HG03025 (cell line): Measurements from ENCODE around the gene CHRNB1.

Source experiments
- ATAC-seq: cut with Tn5 transposase; IDR thresholded peaks from one replicate; pipeline ENCODE4 v1.9.1; 2021; ENCODE audit warnings: mild to moderate bottlenecking, moderate library complexity; ENCODE audit not compliant: unreplicated experiment, low FRiP score

Gene CHRNB1

DNA sequence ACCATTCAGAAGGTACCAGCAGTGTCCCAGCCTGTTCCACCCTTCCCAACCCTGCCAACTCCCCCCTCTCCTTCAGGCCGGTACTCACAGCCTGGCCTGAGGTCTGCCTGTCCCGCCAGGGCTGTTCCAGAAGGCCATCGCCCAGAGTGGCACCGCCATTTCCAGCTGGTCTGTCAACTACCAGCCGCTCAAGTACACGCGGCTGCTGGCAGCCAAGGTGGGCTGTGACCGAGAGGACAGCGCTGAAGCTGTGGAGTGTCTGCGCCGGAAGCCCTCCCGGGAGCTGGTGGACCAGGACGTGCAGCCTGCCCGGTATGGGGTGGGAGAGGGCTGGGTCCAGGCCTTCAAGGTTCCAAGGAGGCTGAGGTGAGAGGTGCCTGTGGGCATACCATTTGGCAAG lies 30.0 kb upstream of the CHRNB1 start:
- no peak for ATAC-seq

DNA sequence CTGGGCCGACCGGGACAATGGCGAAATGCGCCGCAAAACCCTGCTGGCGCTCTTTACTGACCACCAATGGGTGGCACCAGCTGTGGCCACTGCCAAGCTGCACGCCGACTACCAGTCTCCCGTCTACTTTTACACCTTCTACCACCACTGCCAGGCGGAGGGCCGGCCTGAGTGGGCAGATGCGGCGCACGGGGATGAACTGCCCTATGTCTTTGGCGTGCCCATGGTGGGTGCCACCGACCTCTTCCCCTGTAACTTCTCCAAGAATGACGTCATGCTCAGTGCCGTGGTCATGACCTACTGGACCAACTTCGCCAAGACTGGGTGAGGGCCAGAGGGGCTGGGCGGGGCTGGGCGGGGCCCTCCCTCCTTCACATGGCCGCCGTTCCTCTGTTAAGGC lies 29.1 kb upstream of the CHRNB1 start:
- ATAC-seq, result no peak

DNA sequence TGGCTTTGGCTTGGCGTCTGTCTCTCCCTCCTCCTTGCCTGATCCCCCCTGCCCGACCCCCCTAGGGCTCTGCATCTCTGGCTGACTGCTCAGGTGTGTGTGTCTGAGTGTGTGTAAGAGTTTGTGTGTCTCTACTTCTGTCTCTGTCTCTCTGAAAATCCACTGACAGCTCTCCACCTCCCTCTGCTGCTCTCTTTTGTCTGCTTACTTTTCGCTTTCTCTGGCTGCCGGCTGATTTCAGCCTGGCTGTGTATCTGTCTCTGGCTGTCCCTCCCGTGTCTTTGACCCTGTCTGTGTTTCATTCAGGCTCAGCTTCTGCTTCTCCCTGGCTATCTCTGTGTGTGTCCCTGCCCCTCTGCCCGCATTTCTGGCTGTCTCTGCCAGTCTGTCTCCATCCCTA lies 28.5 kb upstream of the CHRNB1 start:
- ATAC-seq, result no peak

DNA sequence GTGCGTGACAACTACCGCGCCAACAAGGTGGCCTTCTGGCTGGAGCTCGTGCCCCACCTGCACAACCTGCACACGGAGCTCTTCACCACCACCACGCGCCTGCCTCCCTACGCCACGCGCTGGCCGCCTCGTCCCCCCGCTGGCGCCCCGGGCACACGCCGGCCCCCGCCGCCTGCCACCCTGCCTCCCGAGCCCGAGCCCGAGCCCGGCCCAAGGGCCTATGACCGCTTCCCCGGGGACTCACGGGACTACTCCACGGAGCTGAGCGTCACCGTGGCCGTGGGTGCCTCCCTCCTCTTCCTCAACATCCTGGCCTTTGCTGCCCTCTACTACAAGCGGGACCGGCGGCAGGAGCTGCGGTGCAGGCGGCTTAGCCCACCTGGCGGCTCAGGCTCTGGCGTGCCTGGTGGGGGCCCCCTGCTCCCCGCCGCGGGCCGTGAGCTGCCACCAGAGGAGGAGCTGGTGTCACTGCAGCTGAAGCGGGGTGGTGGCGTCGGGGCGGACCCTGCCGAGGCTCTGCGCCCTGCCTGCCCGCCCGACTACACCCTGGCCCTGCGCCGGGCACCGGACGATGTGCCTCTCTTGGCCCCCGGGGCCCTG lies 27.7 kb upstream of the CHRNB1 start:
- ATAC-seq, result no peak

DNA sequence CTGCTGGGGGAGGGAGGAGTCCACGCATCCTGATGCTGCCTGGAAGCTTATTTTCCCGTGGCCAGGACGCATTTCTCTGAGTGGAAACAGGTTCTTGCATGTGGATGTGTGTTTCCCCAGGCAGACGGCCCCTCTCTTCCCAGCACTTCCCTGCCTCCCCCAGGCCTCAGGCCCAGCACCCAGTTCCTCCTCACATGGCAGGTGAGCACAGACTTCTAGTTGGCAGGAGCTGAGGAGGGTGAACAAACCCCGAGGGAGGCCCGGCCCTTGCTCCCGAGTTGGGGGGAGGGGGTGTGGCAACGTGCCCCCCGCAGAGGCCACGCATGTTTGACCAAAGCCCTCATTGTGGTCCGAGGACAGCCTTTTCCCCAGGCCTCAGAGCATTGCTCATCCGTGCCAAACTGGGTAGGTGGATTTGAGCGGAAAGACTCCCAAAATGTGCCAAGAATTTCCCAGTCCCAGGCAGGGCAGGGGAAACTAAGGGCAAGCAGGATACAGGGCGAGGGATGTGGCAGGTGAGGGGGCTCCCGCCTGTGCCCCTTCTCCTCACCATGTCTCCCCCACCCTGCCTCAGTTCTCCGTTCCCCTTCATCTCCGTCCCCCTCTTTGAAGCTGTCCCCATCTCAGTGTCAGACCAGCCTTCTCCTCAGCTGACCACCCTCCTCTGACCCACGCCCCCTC lies 26.2 kb upstream of the CHRNB1 start:
- no peak for ATAC-seq

DNA sequence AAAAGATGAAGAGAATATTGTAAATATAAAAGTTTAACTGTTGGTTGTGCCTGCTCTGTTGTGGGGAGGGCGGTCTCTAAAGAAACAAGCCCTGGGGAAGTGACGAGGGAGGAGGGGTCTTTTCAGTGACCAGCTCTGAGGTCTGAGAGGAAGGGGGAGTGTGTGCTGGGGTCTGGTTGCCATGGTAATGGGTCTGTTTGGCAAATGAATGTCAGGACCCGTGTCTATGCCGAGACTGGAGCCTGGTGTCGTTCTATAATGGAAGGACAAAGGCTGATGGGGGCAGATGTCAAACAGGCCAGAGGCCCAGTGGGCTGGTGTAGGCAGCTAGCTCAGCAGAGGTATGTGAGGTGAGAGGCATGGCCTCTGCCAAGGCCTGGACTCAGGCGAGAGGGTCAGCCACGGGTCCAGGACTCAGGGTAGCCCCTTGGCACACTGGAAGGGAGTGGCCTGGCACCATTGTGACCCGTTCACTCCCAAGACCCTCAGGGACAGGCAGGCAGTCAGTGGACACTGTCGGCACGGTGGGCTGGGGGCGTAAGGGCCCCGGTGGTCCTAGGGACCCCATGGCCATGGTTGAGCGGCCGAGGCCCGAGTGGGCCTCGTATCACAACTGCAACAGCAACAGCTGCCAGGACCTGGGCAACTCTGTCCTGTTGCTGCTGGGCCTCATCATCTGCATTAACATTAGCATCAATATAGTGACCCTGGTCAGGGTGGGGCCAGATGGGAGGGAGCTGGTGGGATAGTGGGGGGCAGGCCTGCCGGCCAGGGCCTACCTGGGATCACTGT lies 24.8 kb upstream of the CHRNB1 start, which contains the start of gene SPEM1:
TSS of gene SPEM1 (plus strand) at position 506 of the 792 bp plus-strand sequence. CDS start at position 567, 61 bp downstream.
- no peak for ATAC-seq

DNA sequence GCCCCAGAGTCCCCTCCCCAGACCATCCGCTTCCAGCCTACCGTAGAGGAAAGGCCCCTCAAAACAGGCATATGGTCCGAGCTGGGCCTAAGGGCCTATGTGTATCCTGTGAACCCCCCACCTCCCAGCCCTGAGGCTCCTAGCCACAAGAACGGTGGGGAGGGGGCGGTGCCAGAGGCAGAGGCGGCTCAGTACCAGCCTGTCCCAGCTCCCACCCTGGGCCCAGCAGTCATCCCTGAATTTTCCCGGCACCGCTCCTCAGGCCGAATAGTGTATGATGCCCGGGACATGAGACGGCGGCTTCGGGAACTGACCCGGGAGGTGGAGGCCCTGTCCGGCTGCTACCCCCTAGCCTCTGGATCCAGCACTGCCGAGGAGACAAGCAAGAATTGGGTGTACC lies 23.7 kb upstream of the CHRNB1 start:
- ATAC-seq, result no peak

DNA sequence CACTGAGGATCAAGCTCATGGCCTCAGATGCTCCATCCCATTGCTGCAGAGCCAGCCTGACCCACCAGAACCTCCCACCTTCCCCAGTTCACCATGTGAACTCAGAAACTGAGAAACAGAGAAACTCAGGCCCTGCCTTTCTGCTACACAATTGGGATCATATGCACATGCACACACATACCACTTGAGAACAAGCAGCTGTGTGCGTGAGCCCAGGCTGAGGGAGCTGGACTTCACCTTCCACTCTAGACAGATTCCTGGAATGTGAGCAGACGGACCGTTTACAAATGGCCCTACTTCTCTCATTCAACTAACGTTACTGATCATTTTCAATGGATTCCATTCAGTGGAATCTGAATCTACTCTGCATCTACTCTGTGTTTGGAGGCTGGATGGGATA lies 21.2 kb upstream of the CHRNB1 start:
- no peak for ATAC-seq

DNA sequence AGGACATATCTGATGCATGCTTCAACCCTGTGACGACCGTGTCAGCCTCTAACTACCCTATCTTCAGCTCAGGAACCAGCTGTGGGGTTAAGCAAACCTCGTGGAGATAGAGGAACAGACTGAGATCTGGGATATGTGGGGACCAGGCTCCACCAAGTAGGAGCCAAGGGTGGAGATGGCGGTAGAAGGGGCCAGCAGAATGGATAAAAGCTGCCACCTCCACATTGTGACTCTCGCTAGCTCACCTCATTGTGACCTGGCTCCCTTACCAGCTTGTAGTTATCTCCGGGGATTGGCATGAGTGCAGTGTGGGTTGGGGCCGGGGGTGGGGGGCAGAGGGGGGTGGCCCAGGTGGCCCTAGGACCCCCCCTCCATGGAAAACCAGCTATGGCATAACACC lies 19.5 kb upstream of the CHRNB1 start, which contains the start of gene SPEM2:
TSS of gene SPEM2 (plus strand) at position 301 of the 400 bp plus-strand sequence. CDS start at position 374, 73 bp downstream.
- no peak for ATAC-seq

DNA sequence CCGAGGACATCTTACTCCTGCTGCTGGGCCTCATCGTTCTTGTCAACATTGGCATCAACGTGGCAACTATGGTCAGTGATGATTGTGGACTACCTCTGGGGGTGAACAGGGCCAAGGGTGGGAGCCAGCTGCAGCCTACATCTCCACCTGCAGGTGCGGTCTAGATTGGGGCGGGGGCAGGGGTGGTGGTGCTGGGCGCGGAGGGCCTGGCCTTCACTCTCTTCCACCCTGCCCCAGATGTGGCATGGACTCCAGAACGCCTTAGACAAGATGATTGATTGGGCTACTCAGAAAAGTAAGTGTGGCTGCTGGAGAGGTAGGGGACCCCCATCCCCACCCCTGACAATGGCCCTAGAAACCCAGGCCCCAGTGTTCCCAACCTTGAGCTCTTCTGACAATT lies 19.1 kb upstream of the CHRNB1 start:
- ATAC-seq, result no peak

DNA sequence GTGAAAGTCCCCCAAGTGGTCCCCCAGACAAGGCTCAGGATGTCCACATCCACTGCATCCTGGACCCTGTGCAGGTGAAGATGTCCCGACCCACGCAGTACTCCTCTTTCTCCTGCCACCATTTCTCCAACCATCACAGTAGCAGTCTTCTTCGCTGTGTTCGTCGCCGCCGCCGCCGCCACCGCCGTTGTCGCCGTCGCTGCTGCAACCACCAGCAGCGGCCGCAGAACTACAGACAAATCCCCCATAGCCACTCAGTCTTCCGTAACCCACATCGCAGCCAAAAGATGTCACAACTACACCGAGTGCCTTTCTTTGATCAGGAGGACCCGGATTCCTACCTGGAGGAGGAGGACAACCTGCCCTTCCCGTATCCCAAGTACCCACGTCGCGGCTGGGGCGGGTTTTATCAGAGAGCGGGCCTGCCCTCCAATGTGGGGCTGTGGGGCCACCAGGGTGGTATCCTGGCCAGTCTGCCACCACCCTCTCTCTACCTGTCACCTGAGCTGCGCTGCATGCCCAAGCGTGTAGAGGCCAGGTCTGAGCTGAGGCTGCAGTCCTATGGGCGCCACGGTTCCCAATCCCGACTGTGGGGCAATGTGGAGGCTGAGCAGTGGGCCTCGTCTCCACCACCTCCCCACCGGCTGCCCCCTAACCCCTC lies 18.5 kb upstream of the CHRNB1 start:
- no peak for ATAC-seq

DNA sequence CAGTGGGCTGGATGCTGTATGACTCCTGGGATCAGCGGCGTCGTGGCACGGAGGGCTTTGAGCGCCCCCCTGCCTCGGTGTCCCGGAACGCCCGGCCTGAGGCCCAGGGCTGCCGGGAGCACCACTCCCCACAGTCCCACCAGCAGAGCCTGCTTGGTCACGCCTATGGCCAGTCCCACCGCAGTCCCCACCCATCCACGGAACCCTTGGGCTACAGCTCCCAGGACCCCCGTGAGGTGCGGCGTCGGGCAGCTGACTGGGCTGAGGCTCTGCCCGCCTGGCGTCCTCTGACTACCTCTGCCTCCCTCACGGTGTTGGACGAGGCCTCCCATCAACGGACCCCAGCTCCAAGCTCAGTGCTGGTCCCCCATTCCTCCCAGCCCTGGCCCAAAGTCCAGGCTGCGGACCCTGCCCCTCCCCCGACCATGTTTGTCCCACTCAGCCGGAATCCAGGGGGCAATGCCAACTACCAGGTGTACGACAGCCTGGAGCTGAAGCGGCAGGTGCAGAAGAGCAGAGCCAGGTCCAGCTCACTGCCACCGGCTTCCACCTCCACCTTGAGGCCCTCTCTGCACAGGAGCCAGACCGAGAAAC lies 17.9 kb upstream of the CHRNB1 start:
- ATAC-seq, result no peak

DNA sequence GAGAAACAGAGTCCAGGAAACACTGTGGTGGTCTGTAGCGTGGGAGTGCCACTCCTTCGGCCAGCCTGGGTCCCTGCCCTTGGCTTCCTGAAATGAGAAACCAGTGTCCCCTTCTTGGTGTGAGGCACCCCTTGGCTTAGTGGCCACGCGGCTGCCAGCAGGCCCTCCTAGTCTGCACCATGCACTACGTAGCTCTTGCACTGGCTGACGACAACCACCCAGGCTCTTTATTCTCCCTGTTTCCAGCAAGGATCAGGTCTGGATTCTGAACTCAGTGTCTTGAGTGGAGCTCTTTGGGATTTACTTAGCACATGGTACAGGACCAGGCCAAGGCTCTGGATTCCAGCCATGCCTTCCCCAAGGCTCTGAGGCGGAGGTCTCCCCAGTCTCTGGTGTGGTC lies 17.3 kb upstream of the CHRNB1 start:
- no peak for ATAC-seq

DNA sequence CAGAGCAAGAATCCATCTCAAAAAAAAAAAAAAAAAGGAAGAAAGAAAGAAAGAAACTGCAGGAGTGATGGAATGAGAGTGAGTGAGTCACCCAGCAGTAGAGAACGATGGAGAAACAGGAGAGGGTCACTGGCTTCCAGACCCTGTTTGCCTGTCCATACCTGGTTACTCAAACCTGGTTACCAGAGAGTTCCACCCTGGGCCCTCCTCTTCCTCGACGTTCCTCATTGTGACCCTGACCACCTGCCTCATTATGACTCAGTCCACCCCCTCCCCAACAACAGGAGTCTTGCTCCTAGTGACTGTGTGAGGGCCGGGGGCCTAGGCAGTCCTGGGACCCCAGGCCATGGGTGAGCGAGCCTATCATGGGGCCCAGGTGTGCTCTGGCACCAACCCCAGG lies 16.3 kb upstream of the CHRNB1 start, which contains the start of gene SPEM3:
TSS of gene SPEM3 (plus strand) at position 301 of the 400 bp plus-strand sequence. CDS start at position 347, 46 bp downstream.
- no peak for ATAC-seq

DNA sequence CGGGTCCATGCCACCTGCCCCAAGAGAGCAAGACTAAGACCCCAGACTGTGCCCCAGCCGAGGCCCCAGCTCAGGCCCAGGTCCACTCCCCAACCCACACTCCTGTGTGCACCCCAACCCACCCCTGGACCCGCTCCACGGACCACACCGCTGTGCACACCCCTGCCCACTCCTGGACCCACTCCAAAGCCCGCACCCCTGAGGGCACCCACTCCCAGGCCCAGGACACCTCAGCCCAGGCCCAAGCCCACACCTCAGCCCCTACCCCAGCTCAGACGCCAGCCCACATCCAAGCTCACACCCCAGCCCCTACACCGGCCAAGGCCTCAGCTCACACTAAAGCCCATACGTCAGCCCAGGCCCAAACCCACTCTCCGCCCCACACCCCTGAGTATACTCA lies 15.1 kb upstream of the CHRNB1 start:
- no peak for ATAC-seq

DNA sequence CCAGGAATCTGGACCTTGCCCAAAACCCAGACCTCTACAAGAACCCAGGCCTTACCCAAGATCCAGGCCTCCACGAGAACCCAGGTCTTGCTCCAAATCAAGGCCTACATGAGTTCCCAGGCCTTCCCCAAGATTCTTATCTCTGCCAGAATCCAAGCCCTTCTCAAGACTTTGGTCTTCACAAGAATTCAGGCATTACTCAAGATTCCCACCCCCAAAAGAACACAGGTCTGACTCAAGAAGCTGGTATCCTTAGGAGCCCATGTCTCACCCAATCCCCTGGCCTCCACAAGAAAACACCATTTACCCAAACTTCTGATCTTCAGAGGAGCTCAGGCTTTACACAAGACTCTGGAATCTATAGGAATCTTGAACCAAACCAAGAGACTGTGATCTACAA lies 13.6 kb upstream of the CHRNB1 start:
- ATAC-seq, result no peak

DNA sequence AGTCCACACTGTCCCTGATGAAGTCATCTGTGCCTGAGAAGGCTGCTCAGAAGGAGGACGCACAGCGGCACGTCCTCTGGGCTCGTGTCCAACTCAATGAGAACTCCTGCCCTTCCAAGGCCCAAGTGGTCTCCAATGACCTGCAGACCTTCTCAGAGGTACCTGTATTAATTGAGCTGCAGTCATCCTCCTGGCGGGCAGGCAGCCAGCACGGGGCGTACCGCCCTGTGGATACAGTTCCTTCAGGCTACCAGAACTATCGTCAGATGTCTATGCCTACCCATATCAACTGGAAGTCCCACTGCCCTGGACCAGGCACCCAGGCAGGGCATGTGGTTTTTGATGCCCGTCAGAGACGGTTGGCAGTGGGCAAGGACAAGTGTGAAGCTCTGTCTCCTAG lies 12.6 kb upstream of the CHRNB1 start:
- no peak for ATAC-seq

DNA sequence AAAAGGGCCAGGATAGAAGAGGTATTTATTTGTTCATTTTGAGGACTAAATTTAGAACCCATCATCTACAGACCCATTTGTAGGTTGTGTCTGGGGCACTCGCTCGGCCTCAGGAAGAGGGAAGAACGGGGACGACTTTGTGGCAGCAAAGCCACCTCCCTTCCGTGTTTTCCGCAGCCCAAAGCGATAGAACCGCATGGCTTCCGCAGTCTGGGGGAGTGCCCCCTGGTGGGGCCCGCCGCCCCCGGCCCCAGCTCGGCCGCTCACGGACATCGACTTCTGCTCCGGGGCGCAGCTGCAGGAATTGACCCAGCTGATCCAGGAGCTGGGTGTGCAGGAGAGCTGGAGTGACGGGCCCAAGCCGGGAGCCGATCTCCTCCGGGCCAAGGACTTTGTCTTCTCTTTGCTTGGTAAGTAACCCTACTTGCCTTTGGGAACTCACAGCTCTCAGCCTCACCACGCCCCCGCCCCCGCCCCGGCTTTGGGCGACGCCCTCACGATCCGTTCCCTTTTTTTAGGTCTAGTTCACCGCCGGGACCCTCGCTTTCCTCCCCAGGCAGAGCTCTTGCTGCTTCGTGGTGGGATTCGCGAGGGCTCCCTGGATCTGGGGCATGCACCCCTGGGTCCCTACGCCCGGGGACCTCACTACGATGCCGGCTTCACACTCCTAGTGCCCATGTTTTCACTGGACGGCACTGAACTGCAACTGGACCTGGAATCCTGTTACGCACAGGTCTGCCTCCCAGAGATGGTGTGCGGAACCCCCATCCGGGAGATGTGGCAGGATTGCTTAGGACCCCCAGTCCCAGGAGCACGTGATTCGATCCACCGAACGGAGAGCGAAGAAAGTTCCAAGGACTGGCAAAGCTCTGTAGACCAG lies 8.9 kb upstream of the CHRNB1 start:
- ATAC-seq, result peak; percentile 30

DNA sequence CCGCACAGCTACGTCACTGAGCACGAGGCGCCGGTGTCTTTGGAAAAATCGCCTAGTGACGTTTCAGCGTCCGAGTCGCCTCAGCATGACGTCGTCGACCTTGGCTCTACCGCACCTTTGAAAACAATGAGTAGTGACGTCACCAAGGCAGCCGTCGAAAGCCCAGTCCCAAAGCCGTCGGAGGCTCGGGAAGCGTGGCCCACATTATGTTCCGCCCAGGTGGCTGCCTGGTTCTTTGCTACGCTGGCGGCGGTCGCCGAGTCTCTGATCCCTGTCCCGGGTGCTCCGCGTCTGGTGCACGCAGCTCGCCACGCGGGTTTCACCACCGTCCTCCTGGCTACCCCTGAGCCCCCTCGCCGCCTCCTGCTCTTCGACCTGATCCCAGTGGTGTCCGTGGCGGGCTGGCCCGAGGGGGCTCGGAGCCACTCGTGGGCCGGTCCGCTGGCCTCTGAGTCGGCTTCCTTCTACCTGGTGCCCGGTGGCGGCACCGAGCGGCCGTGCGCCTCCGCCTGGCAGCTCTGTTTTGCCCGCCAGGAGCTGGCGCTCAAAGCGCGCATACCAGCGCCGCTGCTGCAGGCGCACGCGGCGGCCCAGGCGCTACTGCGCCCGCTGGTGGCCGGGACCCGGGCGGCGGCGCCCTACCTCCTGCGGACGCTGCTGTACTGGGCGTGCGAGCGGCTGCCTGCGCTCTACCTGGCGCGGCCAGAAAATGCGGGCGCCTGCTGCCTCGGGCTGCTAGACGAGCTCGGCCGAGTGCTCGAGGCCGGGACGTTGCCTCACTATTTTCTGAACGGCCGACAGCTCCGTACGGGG lies 8.1 kb upstream of the CHRNB1 start:
- ATAC-seq, result no peak
